ENCODE measurements around the gene QARS1.

GRCh38 chr3:49104052-49104426 is 518 bp downstream of the QARS1 start:
- TF ChIP-seq FOSL1 (IDR thresholded peaks at IDR 0.05; ENCODE audit: insufficient read depth, low read depth, low read length) (no peak), TAF1 (IDR thresholded peaks at IDR 0.05; ENCODE audit: low read depth, low read length) (no peak), HDAC6 (IDR thresholded peaks at IDR 0.05; ENCODE audit: low read depth, low read length) (no peak), SAP30 (IDR thresholded peaks at IDR 0.05; ENCODE audit: insufficient read depth, insufficient replicate concordance, low read length) (peak; percentile 81), POLR2A (IDR thresholded peaks at IDR 0.05; ENCODE audit: control extremely low read depth in 1 of 2, low read depth in 2 of 2, low read length in 2 of 2) (no peak)

All from H1 (cell line).